Right lobe of liver (tissue), 4 donors: ENCODE data around the gene INTS1.

ENCODE experiments used
- POLR2A ChIP-seq: fragments of 450-650 bp; IDR thresholded peaks from one replicate; pipeline ENCODE4 v1.6.1; 2017; ENCODE audit warnings: antibody characterized with exemption, mild to moderate bottlenecking
- TF ChIP-seq, protein P1 (sequence below), 4 donors: fragments of 200-600 bp in 3 of 4; fragments of 450-650 bp in 1 of 4; IDR thresholded peaks; one replicate each; pipeline versions ENCODE4 v1.5.1 to v1.8.0; 2016 to 2022; ENCODE audit warnings: antibody characterized with exemption in 4 of 4, mild to moderate bottlenecking in 2 of 4
- donor health status: DM: no; HTN: no; CAD: no.
- donor health status: DM: no; HTN: no; CAD: no.
- donor health status: DM: no; HTN: yes; CAD: no.

DNA sequence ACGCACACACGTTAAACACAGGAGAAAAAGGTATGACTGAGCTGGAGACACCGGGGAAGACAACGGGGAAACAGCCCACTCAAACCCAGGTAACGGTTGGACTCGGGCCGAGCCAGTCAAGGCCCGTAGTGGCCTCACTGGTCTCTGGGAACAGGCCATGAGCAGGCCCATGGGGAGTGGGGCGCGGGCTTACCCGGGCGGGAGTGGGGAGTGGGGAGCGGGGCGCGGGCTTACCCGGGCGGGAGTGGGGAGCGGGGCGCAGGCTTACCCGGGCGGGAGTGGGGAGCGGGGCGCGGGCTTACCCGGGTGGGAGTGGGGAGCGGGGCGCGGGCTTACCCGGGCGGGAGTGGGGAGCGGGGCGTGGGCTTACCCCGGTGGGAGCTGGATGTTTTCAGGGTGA, 11.5 kb downstream of the INTS1 start:
- TF ChIP-seq, protein P1, sequence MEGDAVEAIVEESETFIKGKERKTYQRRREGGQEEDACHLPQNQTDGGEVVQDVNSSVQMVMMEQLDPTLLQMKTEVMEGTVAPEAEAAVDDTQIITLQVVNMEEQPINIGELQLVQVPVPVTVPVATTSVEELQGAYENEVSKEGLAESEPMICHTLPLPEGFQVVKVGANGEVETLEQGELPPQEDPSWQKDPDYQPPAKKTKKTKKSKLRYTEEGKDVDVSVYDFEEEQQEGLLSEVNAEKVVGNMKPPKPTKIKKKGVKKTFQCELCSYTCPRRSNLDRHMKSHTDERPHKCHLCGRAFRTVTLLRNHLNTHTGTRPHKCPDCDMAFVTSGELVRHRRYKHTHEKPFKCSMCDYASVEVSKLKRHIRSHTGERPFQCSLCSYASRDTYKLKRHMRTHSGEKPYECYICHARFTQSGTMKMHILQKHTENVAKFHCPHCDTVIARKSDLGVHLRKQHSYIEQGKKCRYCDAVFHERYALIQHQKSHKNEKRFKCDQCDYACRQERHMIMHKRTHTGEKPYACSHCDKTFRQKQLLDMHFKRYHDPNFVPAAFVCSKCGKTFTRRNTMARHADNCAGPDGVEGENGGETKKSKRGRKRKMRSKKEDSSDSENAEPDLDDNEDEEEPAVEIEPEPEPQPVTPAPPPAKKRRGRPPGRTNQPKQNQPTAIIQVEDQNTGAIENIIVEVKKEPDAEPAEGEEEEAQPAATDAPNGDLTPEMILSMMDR (IDR thresholded peaks at IDR 0.05): no peak
- TF ChIP-seq POLR2A: no peak
